ENCODE measurements around the gene JAML. TPM values are rescaled to one million over a fixed set of nuclear protein-coding genes. Genes with fewer than 3 reads are reported as not detected.

The JAML gene
- total and polyA plus RNA-seq, 2 of the 13 experiments (the other 11 are each of a cell fraction or from before 2014, with no cell fraction given) = 2.0 to 3.3 TPM

DNA sequence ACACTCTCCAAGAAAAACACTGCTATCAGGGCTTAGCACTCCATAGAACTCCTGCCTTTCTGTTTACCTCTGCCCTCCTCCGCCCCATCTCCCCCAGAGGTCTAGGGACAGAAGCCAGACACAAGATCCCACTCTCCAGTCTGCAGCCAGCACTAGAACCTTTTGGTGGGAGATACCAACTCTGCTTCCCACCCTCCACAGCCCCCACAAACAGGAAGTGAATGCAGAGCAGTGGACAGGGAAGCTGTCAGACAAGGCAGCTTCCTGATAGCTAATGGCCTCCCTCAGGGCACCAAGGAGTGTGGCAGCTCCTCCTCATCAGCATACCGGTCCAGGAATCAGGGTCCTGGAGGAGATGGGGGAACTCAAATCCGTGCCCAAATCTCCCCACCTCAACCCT lies 77.3 kb downstream of the JAML start:
- Histone ChIP-seq H4K20me1 (ENCODE audit: insufficient read depth, low read length) (no peaks in the 10 kb centered on the region), H3K27me3 (ENCODE audit: control insufficient read depth in 1 of 2, insufficient read depth in 2 of 2, low read length in 2 of 2) (peaks cover 5 to 65% of the 10 kb centered on the region in 2 experiments; a peak in 3 of 5 replicates), H3K4me1 (ENCODE audit: insufficient read depth, low read length) (peaks cover 18% of the 10 kb centered on the region; the same call in 1 of the 2 replicates), H3K9ac (ENCODE audit: insufficient read depth, low read depth, low read length) (no peak overlapping the region), H3K4me2 (ENCODE audit: low read depth, low read length) (peak overlapping the region; percentile 14; the same call in 1 of the 2 replicates), H3K4me3 (replicated peaks in 1 of 3; ENCODE audit: insufficient read depth in 1 of 3, low read depth in 2 of 3, low read length in 3 of 3) (no peak overlapping the region), H3K79me2 (ENCODE audit: insufficient read depth, low read length) (no peaks in the 10 kb centered on the region), H2AFZ (ENCODE audit: low read length) (no peak overlapping the region), H3K36me3 (replicated peaks in 1 of 2; ENCODE audit: control insufficient read depth in 1 of 2, insufficient read depth in 2 of 2, low read length in 2 of 2) (no peaks in the 10 kb centered on the region), H3K27ac (ENCODE audit: extremely low read length, insufficient read depth, low read length) (no peak overlapping the region), H3K9me3 (ENCODE audit: low read length) (no peaks in the 10 kb centered on the region)
- TF ChIP-seq SALL1 (CRISPR knock-in tag; IDR thresholded peaks at IDR 0.05) (no peak), HES4 (CRISPR knock-in tag; IDR thresholded peaks at IDR 0.05; ENCODE audit: borderline replicate concordance) (no peak), GABPA (IDR thresholded peaks at IDR 0.05; ENCODE audit: low read depth, low read length) (no peak; the same call in 1 of the 2 replicates), GABPA (CRISPR knock-in tag; IDR thresholded peaks at IDR 0.05; ENCODE audit: low read depth) (peak; percentile 51), ZNF878 (CRISPR knock-in tag; IDR thresholded peaks at IDR 0.05) (no peak)
- TF ChIP-seq, protein P1, sequence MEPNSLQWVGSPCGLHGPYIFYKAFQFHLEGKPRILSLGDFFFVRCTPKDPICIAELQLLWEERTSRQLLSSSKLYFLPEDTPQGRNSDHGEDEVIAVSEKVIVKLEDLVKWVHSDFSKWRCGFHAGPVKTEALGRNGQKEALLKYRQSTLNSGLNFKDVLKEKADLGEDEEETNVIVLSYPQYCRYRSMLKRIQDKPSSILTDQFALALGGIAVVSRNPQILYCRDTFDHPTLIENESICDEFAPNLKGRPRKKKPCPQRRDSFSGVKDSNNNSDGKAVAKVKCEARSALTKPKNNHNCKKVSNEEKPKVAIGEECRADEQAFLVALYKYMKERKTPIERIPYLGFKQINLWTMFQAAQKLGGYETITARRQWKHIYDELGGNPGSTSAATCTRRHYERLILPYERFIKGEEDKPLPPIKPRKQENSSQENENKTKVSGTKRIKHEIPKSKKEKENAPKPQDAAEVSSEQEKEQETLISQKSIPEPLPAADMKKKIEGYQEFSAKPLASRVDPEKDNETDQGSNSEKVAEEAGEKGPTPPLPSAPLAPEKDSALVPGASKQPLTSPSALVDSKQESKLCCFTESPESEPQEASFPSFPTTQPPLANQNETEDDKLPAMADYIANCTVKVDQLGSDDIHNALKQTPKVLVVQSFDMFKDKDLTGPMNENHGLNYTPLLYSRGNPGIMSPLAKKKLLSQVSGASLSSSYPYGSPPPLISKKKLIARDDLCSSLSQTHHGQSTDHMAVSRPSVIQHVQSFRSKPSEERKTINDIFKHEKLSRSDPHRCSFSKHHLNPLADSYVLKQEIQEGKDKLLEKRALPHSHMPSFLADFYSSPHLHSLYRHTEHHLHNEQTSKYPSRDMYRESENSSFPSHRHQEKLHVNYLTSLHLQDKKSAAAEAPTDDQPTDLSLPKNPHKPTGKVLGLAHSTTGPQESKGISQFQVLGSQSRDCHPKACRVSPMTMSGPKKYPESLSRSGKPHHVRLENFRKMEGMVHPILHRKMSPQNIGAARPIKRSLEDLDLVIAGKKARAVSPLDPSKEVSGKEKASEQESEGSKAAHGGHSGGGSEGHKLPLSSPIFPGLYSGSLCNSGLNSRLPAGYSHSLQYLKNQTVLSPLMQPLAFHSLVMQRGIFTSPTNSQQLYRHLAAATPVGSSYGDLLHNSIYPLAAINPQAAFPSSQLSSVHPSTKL (CRISPR knock-in tag; IDR thresholded peaks at IDR 0.05) = no peak
- intact Hi-C loops (cut with micrococcal nuclease; ENCODE audit: unreplicated experiment) (loop anchor here (5.0 kb wide), 1 partner anchor 50 kb away; no protein-coding TSS in a partner anchor), in situ Hi-C loops (cut with HindIII; ENCODE audit: extremely low pct_ligation_motif_present, low pct_unique_long_range_greater_than_20kb) (loop anchor here (5.0 to 25.0 kb wide), 3 partner anchors 145 to 340 kb away; no protein-coding TSS in a partner anchor)
- DNase-seq (ENCODE audit: low spot score) (no peak), FAIRE-seq (no peak), ATAC-seq (no peak)
- ChIA-PET CTCF (ENCODE audit: low intra/inter-chr PET ratio, low total read pairs) (no interaction called here), POLR2A (no interaction called here)
- 22% methylated on average over 3 of the region's 3 CpGs for WGBS (ENCODE audit: low lambda C conversion rate)
- no TSS peak for BruUV-seq (replicated peaks)
